GM21423 (cell line): Measurements from ENCODE around the gene KCNIP1.

Source experiments
- ATAC-seq: cut with Tn5 transposase; IDR thresholded peaks from one replicate; pipeline ENCODE4 v1.9.1; 2021; ENCODE audit warnings: mild to moderate bottlenecking, moderate library complexity; ENCODE audit not compliant: unreplicated experiment

KCNIP1 gene

DNA sequence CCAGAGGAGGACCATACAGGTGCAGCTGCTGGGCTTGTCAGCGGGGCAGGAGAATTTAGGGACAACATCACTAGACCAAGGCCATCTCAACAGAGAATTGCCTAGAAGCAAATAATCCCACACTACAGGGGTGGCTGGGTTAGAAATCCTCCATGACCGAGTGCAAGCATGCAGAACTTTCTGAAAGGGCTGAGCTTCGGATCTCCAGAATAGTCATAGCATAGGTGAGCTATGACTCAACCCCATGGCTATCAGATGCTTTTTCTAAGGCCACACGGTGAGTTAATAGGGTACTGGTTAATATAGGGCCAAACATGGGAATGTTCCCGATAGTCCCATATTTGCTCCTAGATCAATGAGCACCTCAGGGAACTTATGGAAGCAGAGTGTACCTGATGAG is 4.2 kb downstream of the KCNIP1 start:
- no peak for ATAC-seq

GRCh38 chr5:170508660-170509347 is 5.0 kb downstream of the KCNIP1 start:
- no peak for ATAC-seq

DNA sequence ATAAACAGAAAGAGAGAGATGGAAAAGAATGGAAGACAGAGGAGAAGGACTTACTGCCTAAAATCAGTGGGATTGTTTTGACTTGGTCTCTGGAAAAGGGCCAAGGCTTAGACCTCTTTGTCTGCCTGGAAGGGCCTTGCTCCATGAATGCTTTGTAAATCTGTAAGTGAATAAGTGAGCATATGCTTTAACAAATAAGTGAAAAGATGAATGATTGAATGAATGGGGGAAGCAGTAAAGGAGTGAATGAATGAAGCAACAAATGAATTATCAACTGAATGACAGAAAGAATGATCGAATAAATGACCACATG is 5.5 kb downstream of the KCNIP1 start:
- no peak for ATAC-seq

DNA sequence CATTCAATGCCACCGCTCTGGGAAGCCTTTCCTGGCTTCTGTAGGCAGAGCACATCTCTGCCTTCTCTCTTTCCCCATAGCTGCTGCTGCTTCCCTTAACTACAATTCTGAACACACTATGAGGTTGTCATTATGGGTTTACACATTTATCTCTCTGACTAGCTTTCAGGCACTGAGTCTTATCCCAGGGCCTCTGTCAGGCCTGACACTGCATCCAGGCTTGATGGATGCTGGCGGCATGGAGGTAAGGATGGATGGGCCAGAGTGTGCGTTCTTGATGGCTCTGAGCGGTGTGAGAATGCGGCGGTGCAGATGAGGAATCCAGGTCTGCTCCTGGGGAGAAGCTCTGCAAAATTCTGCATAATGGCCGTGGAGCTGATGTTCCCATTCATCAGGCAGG is 6.3 kb downstream of the KCNIP1 start:
- no peak for ATAC-seq

GRCh38 chr5:170510559-170510958 is 6.7 kb downstream of the KCNIP1 start:
- ATAC-seq: no peak

GRCh38 chr5:170511551-170512258 is 7.9 kb downstream of the KCNIP1 start:
- no peak for ATAC-seq

- no peak for ATAC-seq
Measured at GRCh38 chr5:170513856-170514525, 10.2 kb downstream of the KCNIP1 start.

DNA sequence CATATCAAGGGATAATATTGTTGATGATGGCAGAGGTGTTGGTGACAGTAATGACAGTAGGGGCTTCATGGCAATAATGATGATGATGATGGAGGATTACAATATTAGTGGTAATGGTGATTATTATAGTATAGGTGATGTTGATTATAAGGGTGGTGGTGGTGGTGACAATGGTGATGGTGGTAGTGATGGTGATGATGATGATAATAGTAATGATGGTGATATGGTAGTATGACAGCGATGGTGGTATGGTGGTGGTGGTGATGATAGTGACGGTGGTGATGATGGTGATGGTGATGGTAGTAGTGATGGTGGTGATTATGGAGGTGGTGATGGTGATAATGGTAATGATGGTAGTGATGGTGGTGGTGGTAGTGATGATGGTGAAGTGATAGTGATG is 13.6 kb downstream of the KCNIP1 start:
- no peak for ATAC-seq

GRCh38 chr5:170518277-170518676 is 14.5 kb downstream of the KCNIP1 start:
- ATAC-seq: no peak

DNA sequence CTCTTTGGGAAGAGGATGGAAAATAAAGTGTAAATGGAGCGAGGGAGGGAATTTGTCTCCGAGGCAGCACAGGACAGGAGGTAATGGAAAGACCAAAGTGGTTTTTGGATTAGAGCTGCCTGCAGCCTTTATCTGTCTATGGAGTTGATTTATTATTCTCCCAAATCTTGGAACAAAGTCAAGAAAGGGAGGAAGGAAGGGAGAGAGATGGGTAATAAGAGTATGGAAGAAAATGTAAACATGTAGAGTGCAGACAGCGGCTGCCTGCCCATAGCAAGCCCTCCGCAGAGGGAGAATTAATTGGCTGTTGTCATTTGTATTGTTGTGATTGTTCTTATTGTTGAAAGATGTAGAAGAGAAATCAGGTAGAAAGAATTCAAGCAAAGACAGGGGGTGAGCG is 15.7 kb downstream of the KCNIP1 start:
- ATAC-seq: no peak

DNA sequence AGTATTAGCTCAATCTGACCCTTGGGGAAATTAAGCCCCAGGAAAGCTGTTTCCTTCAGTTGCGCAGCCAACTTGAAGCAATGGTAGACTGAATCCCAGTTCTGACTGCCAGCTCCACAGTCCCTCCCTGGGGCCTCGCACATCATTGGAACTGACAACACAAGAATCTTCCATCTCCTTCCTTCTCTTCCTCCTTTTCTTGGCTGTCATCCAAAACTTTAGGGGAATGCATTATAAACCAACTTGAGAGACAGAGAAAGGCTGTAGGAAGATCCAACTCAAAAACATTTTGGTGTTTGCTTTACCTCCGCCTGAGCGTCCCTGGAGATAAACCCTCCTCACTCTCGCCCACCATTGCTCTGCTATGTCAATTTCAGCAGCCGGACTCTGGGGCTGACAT is 16.6 kb downstream of the KCNIP1 start:
- ATAC-seq: no peak

DNA sequence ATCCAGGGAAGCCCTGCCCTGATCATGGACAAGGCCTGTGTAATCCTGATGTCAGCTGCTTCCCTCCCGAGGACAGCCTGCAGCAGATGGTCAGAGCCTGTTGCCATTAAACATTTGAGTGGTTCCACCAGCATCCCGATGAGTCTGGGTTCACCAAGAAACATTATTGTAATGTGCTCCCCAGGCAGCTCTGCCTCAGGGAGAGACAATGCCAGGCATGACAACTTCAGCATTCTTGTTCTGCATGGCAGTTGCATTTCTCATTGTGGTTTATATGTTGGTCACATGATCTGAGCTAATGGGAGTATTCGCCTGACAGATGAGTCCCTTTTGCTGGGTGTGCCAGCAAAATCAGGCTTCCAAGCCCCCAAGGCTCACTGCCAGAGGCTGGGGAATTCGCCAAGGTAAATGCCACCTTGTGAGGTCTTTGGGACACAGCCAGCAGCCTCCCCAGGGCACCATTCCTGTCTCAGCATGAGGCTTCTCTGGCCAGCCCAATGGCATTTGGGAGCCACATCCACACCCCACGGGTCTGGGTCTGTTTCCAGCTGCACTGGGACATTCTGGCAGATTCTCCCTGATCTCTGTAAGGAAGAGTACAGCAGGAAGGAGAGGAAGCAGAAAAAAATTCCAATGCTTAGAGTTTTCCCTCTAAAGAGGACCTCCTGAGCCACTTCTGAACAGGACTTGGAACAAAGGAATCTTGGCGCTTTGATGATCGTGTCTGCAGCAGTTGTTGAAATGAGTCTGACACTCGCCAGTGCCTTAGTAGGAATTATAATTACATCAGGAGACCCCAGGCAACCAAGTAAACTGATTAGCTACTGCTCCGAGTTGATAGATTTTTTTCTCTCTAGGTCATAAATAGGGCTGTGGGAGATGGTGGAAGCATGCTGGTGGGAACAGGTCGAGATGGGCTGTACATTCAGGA is 18.7 kb downstream of the KCNIP1 start:
- no peak for ATAC-seq

DNA sequence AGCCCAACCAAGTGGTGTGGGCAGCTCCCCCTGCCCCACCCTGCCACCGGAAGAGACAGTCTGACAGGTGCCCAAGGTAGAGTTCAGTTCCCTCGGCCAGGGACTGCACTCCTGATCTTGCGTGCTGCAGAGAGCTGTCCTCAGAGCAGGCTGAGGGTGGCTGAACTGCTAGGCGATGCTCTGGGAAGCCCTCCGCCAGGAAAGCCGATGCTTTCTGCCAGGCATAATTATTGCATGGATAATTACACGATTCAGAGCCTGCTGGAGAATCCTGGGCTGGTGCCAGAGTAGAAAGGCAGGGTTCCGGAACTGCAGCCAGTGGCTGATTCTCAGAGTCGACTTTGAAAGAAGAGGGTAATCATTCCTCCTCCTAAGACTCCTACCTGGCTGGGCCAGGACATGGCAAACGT is 19.3 kb downstream of the KCNIP1 start:
- no peak for ATAC-seq

GRCh38 chr5:170523830-170524229 is 20.0 kb downstream of the KCNIP1 start:
- ATAC-seq: no peak

- ATAC-seq: no peak
Measured at GRCh38 chr5:170524576-170524975, 20.8 kb downstream of the KCNIP1 start.

DNA sequence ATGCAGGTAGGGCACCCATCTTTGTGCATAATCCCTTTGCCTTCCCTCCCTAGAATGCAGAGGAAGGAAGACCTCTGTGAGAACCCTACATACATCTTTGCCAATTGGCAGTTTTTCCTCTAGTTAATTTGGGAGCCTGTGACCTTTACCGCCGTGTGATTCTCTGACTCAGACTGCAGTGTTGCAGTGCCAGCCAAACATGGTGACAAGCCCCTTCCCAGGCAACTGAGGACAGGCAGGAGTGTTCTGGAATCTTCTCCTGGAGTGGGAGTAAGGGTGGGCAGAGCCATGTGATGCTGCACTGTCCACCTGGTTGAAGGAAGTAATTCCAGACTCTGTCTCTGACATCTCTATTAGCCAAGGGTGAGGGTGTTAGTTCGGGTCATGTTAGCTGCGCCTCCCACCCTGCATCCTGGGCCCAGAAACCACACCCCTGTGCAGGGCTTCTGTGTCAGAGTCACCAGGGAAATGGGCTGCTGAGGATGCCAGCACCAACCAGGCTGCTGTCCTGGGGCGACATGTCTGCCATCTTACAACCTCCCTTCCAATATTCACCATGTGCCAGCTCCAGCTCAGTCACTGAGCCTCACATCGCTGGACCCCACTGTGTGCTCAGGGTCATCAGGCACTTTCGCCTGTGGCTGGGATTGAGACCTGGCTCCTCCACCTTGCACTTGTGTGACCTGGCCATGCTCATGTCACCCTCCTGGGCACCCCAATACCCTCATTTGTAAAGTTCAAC is 21.8 kb downstream of the KCNIP1 start:
- no peak for ATAC-seq

- ATAC-seq: no peak
Measured at GRCh38 chr5:170527991-170528390, 24.2 kb downstream of the KCNIP1 start.

DNA sequence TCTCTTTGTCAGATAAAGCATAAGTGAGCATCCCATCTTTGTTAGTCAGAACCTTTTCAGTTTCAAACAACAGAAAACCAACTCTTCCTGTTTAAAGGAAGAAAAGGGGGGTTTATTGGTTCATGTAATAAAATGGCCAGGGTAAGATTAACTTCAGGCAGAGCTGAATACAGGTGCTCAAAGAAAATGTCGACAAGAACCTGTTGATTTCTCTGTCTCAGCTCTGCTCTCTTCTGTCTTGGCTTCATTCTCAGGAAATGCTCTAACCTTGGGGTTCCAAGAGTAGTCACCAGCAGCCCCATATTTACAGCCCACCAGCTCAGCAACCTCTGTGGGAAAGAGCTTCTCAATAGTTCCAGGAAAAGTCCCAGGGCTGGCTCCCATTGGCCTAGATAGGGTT is 25.2 kb downstream of the KCNIP1 start:
- no peak for ATAC-seq

- ATAC-seq: no peak
Measured at GRCh38 chr5:170532935-170533334, 29.1 kb downstream of the KCNIP1 start.

DNA sequence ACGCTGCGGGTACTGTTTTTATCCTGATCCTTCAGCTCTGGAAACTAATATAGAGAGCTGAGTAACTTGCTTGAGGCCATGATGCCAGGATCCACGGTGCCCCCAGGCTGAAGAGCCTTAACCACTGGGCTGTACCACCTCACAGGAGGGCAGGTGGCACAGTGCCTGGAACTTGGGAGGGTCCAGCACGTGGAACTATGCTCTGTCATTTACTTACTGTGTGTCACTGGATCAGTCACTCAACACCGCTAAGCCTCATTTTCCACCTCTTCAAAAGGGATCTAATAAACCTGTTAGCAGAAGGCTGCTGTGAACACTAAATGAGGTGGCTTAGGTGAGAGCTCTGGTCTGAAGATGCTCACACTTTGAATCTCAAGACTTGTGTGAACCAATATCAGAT is 29.6 kb downstream of the KCNIP1 start:
- ATAC-seq: no peak

GRCh38 chr5:170534177-170534576 is 30.4 kb downstream of the KCNIP1 start:
- no peak for ATAC-seq
